ENCODE data around the gene PPARGC1A.

PPARGC1A gene

GRCh38 chr4:23782778-23783437, 106.9 kb downstream of the PPARGC1A start:
- Histone ChIP-seq H3K9me3 (ENCODE audit: control insufficient read depth in 2 of 2, low read length in 2 of 2) (no peaks in the 10 kb centered on the region), H3K36me3 (ENCODE audit: control insufficient read depth in 2 of 2, insufficient read depth in 2 of 2, low read length in 2 of 2) (peaks cover 0 to 4% of the 10 kb centered on the region in 2 donors), H3K4me1 (ENCODE audit: control insufficient read depth in 2 of 2, insufficient read depth in 2 of 2, low read length in 2 of 2) (no peaks in the 10 kb centered on the region), H3K27me3 (ENCODE audit: control insufficient read depth in 2 of 2, insufficient read depth in 2 of 2, low read length in 2 of 2) (no peaks in the 10 kb centered on the region), H3K27ac (ENCODE audit: low read depth in 2 of 2, low read length in 2 of 2) (no peak overlapping the region), H3K9ac (ENCODE audit: low read depth in 1 of 2, low read length in 2 of 2) (no peak overlapping the region), H3K4me3 (ENCODE audit: low read length in 2 of 2) (no peak overlapping the region)

- Histone ChIP-seq H3K9me3 (ENCODE audit: control insufficient read depth in 2 of 2, low read length in 2 of 2) (no peaks in the 10 kb centered on the region), H3K36me3 (ENCODE audit: control insufficient read depth in 2 of 2, insufficient read depth in 2 of 2, low read length in 2 of 2) (peaks cover 0 to 4% of the 10 kb centered on the region in 2 donors), H3K27ac (ENCODE audit: low read depth in 2 of 2, low read length in 2 of 2) (no peak overlapping the region), H3K27me3 (ENCODE audit: control insufficient read depth in 2 of 2, insufficient read depth in 2 of 2, low read length in 2 of 2) (no peaks in the 10 kb centered on the region), H3K9ac (ENCODE audit: low read depth in 1 of 2, low read length in 2 of 2) (no peak overlapping the region), H3K4me3 (ENCODE audit: low read length in 2 of 2) (no peak overlapping the region), H3K4me1 (ENCODE audit: control insufficient read depth in 2 of 2, insufficient read depth in 2 of 2, low read length in 2 of 2) (peaks cover 0 to 3% of the 10 kb centered on the region in 2 donors)
Observed at GRCh38 chr4:23779839-23780238, 110.0 kb downstream of the PPARGC1A start.

DNA sequence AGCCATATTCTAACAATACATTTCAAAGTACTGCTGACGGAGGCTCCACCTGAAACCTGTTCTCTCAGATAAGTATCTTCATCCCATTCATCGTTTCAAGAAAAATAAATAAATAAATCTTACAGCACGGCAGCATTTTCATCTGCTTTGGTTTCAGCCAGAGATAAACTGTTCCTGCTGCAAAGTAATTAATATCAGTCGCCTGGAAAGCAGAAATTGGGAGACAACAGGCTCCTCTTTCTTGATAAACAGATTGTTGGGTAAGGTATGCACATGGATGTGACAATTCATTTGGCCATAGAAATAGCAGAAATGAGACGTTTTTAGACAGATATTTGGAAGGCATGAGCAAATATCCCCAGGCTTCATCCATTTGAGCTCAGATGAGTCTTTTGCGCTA, 110.4 kb downstream of the PPARGC1A start:
- Histone ChIP-seq H3K4me1 (ENCODE audit: control insufficient read depth in 2 of 2, insufficient read depth in 2 of 2, low read length in 2 of 2) (peaks cover 0 to 3% of the 10 kb centered on the region in 2 donors), H3K36me3 (ENCODE audit: control insufficient read depth in 2 of 2, insufficient read depth in 2 of 2, low read length in 2 of 2) (peaks cover 0 to 4% of the 10 kb centered on the region in 2 donors), H3K9me3 (ENCODE audit: control insufficient read depth in 2 of 2, low read length in 2 of 2) (no peaks in the 10 kb centered on the region), H3K27me3 (ENCODE audit: control insufficient read depth in 2 of 2, insufficient read depth in 2 of 2, low read length in 2 of 2) (no peaks in the 10 kb centered on the region), H3K4me3 (ENCODE audit: low read length in 2 of 2) (no peak overlapping the region), H3K9ac (ENCODE audit: low read depth in 1 of 2, low read length in 2 of 2) (no peak overlapping the region), H3K27ac (ENCODE audit: low read depth in 2 of 2, low read length in 2 of 2) (no peak overlapping the region)

- Histone ChIP-seq H3K4me3 (ENCODE audit: low read length in 2 of 2) (no peak overlapping the region), H3K9me3 (ENCODE audit: control insufficient read depth in 2 of 2, low read length in 2 of 2) (no peaks in the 10 kb centered on the region), H3K27me3 (ENCODE audit: control insufficient read depth in 2 of 2, insufficient read depth in 2 of 2, low read length in 2 of 2) (no peaks in the 10 kb centered on the region), H3K27ac (ENCODE audit: low read depth in 2 of 2, low read length in 2 of 2) (no peak overlapping the region), H3K36me3 (ENCODE audit: control insufficient read depth in 2 of 2, insufficient read depth in 2 of 2, low read length in 2 of 2) (no peaks in the 10 kb centered on the region), H3K4me1 (ENCODE audit: control insufficient read depth in 2 of 2, insufficient read depth in 2 of 2, low read length in 2 of 2) (peaks cover 0 to 3% of the 10 kb centered on the region in 2 donors), H3K9ac (ENCODE audit: low read depth in 1 of 2, low read length in 2 of 2) (no peak overlapping the region)
Observed at GRCh38 chr4:23775694-23776093, 114.2 kb downstream of the PPARGC1A start.

DNA sequence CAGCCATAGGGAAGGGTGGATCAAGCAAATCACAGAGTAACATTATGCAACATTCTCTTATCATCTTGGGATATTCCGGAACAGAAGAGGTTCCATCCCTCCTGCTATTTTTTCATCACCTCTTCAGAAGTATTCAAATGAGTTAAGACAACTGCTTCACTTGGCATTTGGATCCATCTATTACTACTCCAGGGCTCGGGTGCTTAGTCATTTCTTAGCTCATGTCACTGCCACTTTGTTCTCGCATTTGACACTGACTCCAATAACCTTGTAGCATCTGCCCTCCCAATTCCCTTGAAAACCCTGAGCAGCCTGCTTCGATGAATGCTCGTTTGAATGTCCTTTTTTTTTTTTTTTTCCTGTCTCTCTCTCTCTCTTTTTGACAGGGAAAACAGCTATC, 114.9 kb downstream of the PPARGC1A start:
- H3K27ac ChIP-seq (ENCODE audit: low read depth in 2 of 2, low read length in 2 of 2) = no peak overlapping the region
- no peak overlapping the region for H3K4me3 ChIP-seq (ENCODE audit: low read length in 2 of 2)
- H3K4me1 ChIP-seq (ENCODE audit: control insufficient read depth in 2 of 2, insufficient read depth in 2 of 2, low read length in 2 of 2) = peaks cover 0 to 3% of the 10 kb centered on the region in 2 donors
- H3K9me3 ChIP-seq (ENCODE audit: control insufficient read depth in 2 of 2, low read length in 2 of 2) = no peaks in the 10 kb centered on the region
- no peaks in the 10 kb centered on the region for H3K36me3 ChIP-seq (ENCODE audit: control insufficient read depth in 2 of 2, insufficient read depth in 2 of 2, low read length in 2 of 2)
- H3K27me3 ChIP-seq (ENCODE audit: control insufficient read depth in 2 of 2, insufficient read depth in 2 of 2, low read length in 2 of 2) = no peaks in the 10 kb centered on the region
- H3K9ac ChIP-seq (ENCODE audit: low read depth in 1 of 2, low read length in 2 of 2) = no peak overlapping the region

- Histone ChIP-seq H3K4me1 (ENCODE audit: control insufficient read depth in 2 of 2, insufficient read depth in 2 of 2, low read length in 2 of 2) (peaks cover 0 to 3% of the 10 kb centered on the region in 2 donors), H3K9ac (ENCODE audit: low read depth in 1 of 2, low read length in 2 of 2) (no peak overlapping the region)
Observed at GRCh38 chr4:23773884-23774636, 115.8 kb downstream of the PPARGC1A start.

GRCh38 chr4:23770011-23770410, 119.8 kb downstream of the PPARGC1A start:
- H3K4me3 ChIP-seq (ENCODE audit: low read length in 2 of 2) = no peak overlapping the region
- no peaks in the 10 kb centered on the region for H3K36me3 ChIP-seq (ENCODE audit: control insufficient read depth in 2 of 2, insufficient read depth in 2 of 2, low read length in 2 of 2)
- H3K27me3 ChIP-seq (ENCODE audit: control insufficient read depth in 2 of 2, insufficient read depth in 2 of 2, low read length in 2 of 2) = no peaks in the 10 kb centered on the region
- no peaks in the 10 kb centered on the region for H3K4me1 ChIP-seq (ENCODE audit: control insufficient read depth in 2 of 2, insufficient read depth in 2 of 2, low read length in 2 of 2)
- H3K9ac ChIP-seq (ENCODE audit: low read depth in 1 of 2, low read length in 2 of 2) = no peak overlapping the region
- no peaks in the 10 kb centered on the region for H3K9me3 ChIP-seq (ENCODE audit: control insufficient read depth in 2 of 2, low read length in 2 of 2)
- no peak overlapping the region for H3K27ac ChIP-seq (ENCODE audit: low read depth in 2 of 2, low read length in 2 of 2)

More at GRCh38 chr4:23773884-23774636, 115.8 kb downstream of the PPARGC1A start:
- H3K4me3 ChIP-seq (ENCODE audit: low read length in 2 of 2) = no peak overlapping the region
- no peaks in the 10 kb centered on the region for H3K27me3 ChIP-seq (ENCODE audit: control insufficient read depth in 2 of 2, insufficient read depth in 2 of 2, low read length in 2 of 2)
- H3K36me3 ChIP-seq (ENCODE audit: control insufficient read depth in 2 of 2, insufficient read depth in 2 of 2, low read length in 2 of 2) = no peaks in the 10 kb centered on the region
- H3K9me3 ChIP-seq (ENCODE audit: control insufficient read depth in 2 of 2, low read length in 2 of 2) = no peaks in the 10 kb centered on the region
- no peak overlapping the region for H3K27ac ChIP-seq (ENCODE audit: low read depth in 2 of 2, low read length in 2 of 2)

- Histone ChIP-seq H3K9ac (ENCODE audit: low read depth in 1 of 2, low read length in 2 of 2) (no peak overlapping the region), H3K4me1 (ENCODE audit: control insufficient read depth in 2 of 2, insufficient read depth in 2 of 2, low read length in 2 of 2) (no peaks in the 10 kb centered on the region), H3K36me3 (ENCODE audit: control insufficient read depth in 2 of 2, insufficient read depth in 2 of 2, low read length in 2 of 2) (no peaks in the 10 kb centered on the region), H3K4me3 (ENCODE audit: low read length in 2 of 2) (no peak overlapping the region), H3K27me3 (ENCODE audit: control insufficient read depth in 2 of 2, insufficient read depth in 2 of 2, low read length in 2 of 2) (no peaks in the 10 kb centered on the region), H3K9me3 (ENCODE audit: control insufficient read depth in 2 of 2, low read length in 2 of 2) (no peaks in the 10 kb centered on the region), H3K27ac (ENCODE audit: low read depth in 2 of 2, low read length in 2 of 2) (no peak overlapping the region)
Observed at GRCh38 chr4:23769406-23769805, 120.4 kb downstream of the PPARGC1A start.

DNA sequence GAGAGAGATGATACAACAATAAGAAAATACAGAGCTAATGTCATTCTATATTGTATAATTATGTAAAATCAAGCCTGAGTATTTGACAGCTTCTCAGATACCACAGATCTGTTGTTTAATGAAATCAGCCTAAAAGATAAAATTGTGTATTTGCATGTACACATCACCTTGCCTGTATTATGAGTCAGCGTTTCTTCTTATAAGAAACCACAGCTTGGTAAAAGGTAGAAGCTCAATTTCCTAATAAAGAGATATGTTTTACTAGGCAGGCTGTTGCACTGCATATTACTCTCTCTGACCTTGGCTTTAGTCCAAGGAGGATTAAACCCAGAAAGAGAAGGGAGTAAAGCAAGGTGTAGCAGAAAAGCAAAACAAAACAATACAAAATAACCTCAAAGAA, 121.3 kb downstream of the PPARGC1A start:
- Histone ChIP-seq H3K9ac (ENCODE audit: low read depth in 1 of 2, low read length in 2 of 2) (no peak overlapping the region), H3K27me3 (ENCODE audit: control insufficient read depth in 2 of 2, insufficient read depth in 2 of 2, low read length in 2 of 2) (no peaks in the 10 kb centered on the region), H3K27ac (ENCODE audit: low read depth in 2 of 2, low read length in 2 of 2) (no peak overlapping the region), H3K4me3 (ENCODE audit: low read length in 2 of 2) (no peak overlapping the region), H3K9me3 (ENCODE audit: control insufficient read depth in 2 of 2, low read length in 2 of 2) (no peaks in the 10 kb centered on the region), H3K4me1 (ENCODE audit: control insufficient read depth in 2 of 2, insufficient read depth in 2 of 2, low read length in 2 of 2) (peaks cover 2 to 3% of the 10 kb centered on the region in 2 donors), H3K36me3 (ENCODE audit: control insufficient read depth in 2 of 2, insufficient read depth in 2 of 2, low read length in 2 of 2) (no peaks in the 10 kb centered on the region)

DNA sequence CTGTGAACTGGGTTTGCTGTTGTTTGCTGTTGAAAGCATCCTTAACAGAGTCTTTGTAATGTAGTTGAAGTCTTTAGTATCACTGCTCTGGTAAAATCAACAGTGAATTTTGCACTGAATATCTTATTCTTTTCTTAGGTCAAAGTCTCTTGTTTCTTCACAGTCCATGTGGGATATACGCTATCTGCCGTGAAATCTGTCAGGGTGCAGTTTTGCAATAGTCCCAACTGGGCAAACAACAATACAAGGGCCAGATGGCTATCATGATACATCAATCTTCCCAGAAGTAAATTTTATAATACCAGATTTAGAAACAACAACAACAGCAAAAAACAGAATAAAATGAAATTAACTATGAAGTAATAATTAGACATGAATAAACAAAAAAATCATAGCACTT, 123.5 kb downstream of the PPARGC1A start:
- H3K27me3 ChIP-seq (ENCODE audit: control insufficient read depth in 2 of 2, insufficient read depth in 2 of 2, low read length in 2 of 2) = no peaks in the 10 kb centered on the region
- H3K4me1 ChIP-seq (ENCODE audit: control insufficient read depth in 2 of 2, insufficient read depth in 2 of 2, low read length in 2 of 2) = peaks cover 2 to 7% of the 10 kb centered on the region in 2 donors
- H3K27ac ChIP-seq (ENCODE audit: low read depth in 2 of 2, low read length in 2 of 2) = no peak overlapping the region
- H3K9me3 ChIP-seq (ENCODE audit: control insufficient read depth in 2 of 2, low read length in 2 of 2) = no peaks in the 10 kb centered on the region
- no peak overlapping the region for H3K4me3 ChIP-seq (ENCODE audit: low read length in 2 of 2)
- no peak overlapping the region for H3K9ac ChIP-seq (ENCODE audit: low read depth in 1 of 2, low read length in 2 of 2)
- H3K36me3 ChIP-seq (ENCODE audit: control insufficient read depth in 2 of 2, insufficient read depth in 2 of 2, low read length in 2 of 2) = no peaks in the 10 kb centered on the region
